BLaER1 treated with 17β-estradiol and CSF1 and Interleukin-3, amounts not matched to agents 10 nM and 100 nM (cell line): ENCODE measurements around the gene TGM3.
A peak's percentile ranks its signal among the peaks of the same experiment; 100 is the strongest.

Source experiments
- H3K27ac ChIP-seq, 11 experiments: shearing (Covaris generic); formaldehyde crosslinking; 2 replicates each; pipeline ENCODE4 v1.8.1; 2022
- H3K27me3 ChIP-seq, 11 experiments: shearing (Covaris generic); formaldehyde crosslinking; 2 replicates each; pipeline ENCODE4 v1.8.1; 2022
- H3K36me3 ChIP-seq, 11 experiments: shearing (Covaris generic); formaldehyde crosslinking; 2 replicates each; pipeline ENCODE4 v1.8.1; 2022
- H3K4me1 ChIP-seq, 10 experiments: shearing (Covaris generic); formaldehyde crosslinking; 2 replicates each; pipeline ENCODE4 v1.8.1; 2022
- H3K4me2 ChIP-seq, 11 experiments: shearing (Covaris generic); formaldehyde crosslinking; 2 replicates each; pipeline ENCODE4 v1.8.1; 2022
- H3K4me3 ChIP-seq, 10 experiments: shearing (Covaris generic); formaldehyde crosslinking; 2 replicates each; pipeline ENCODE4 v1.8.1; 2022
- H3K9ac ChIP-seq, 11 experiments: shearing (Covaris generic); formaldehyde crosslinking; 2 replicates each; pipeline ENCODE4 v1.8.1; 2022
- H3K9me3 ChIP-seq, 11 experiments: shearing (Covaris generic); formaldehyde crosslinking; replicated peaks in 1 of 11; 2 replicates each; pipeline ENCODE4 v1.8.1; 2022
- H4K20me1 ChIP-seq, 11 experiments: shearing (Covaris generic); formaldehyde crosslinking; 2 replicates each; pipeline ENCODE4 v1.8.1; 2022
- Cebpa-rat ChIP-seq, 11 experiments: shearing (Covaris generic); IDR thresholded peaks; 2 replicates each; pipeline ENCODE4 v1.8.1; 2022

TGM3 gene

DNA sequence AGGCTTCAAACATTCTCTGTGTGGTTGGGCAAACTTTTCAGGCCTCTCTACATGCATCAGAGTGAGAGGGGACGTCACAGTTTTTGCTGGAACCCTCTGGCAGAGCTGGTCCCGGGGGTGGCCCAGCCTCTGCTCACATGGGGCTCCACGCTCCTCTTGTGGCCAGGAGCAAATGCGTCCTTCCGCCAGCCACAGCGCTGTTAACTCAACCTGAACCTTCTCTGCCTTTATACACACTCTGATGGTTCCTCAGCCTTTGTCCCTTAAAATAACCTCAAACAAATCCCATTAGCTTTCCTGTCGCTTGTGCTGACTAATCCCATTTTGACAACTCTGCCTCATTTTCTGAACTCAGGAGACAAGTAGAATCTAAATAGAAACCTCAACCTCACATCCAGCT is 45.5 kb downstream of the TGM3 start:
- H4K20me1 ChIP-seq: no peaks in the 10 kb centered on the region
- TF ChIP-seq Cebpa-rat (IDR thresholded peaks at IDR 0.05): no peak
- peak overlapping the region in 8 of 11 experiments; percentile 2 to 51 (median 24); a peak in 14 of 22 replicates for H3K27ac ChIP-seq
- H3K27me3 ChIP-seq: no peaks in the 10 kb centered on the region
- peak overlapping the region; percentile 45 to 76 (median 66) for H3K4me2 ChIP-seq
- peak overlapping the region in 5 of 11 experiments; percentile 4 to 48 (median 31); a peak in 5 of 22 replicates for H3K9ac ChIP-seq
- no peak overlapping the region for H3K4me3 ChIP-seq
- H3K4me1 ChIP-seq: peaks cover 24 to 55% (median 32%) of the 10 kb centered on the region in 10 experiments
- H3K9me3 ChIP-seq: no peaks in the 10 kb centered on the region
- H3K36me3 ChIP-seq: no peaks in the 10 kb centered on the region

DNA sequence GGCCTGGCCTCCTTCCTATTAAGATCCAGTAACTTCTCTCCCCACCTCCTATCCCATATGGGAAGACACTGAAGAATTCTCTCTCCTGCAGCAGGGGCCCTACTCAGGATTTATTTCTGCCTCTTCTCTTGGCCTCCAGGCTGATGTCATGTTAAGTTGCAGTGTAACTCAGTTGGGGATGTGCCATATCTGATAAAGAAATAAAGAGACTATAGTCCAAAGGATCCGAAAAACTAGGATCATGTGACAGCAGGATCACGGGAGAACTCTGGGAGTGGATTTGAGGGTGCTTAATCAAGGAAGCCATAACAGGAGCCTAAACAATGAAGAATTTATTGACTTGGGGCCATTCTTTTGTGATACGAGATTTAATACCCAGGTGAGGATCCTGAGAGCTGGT is 46.4 kb downstream of the TGM3 start:
- no peaks in the 10 kb centered on the region for H3K27me3 ChIP-seq
- peak overlapping the region; percentile 45 to 76 (median 66) for H3K4me2 ChIP-seq
- no peak for TF ChIP-seq Cebpa-rat (IDR thresholded peaks at IDR 0.05)
- no peaks in the 10 kb centered on the region for H4K20me1 ChIP-seq
- peaks cover 26 to 65% (median 37%) of the 10 kb centered on the region in 10 experiments for H3K4me1 ChIP-seq
- H3K4me3 ChIP-seq: no peak overlapping the region
- no peaks in the 10 kb centered on the region for H3K36me3 ChIP-seq
- H3K27ac ChIP-seq: peak overlapping the region in 2 of 11 experiments; percentile 25 to 40; a peak in 2 of 22 replicates
- H3K9ac ChIP-seq: peak overlapping the region in 2 of 11 experiments; percentile 45 to 48; a peak in 1 of 22 replicates
- 0 out of 22 replicates have a peak, but pooled peaks cover 0 to under 1% (median 0%) of the 10 kb centered on the region in 11 experiments for H3K9me3 ChIP-seq

DNA sequence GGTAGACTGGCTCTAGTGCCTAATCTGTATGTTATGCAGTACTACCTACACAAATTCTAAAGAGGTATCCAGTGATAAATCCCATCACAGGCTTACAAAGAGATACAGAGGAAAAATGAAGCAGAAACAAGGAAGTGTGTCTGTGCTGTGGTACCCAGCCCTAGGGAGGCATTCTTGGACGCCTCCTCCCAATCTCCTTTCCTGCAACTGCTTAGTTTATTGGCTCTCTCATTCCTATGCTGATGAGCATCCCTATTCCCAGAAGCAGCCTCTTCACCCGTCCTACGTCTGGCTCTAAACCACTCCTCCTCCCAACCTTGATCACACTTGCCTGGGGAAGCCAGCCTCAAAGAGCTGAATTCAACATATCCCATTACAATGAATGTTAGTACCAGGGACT is 50.4 kb downstream of the TGM3 start:
- no peak for TF ChIP-seq Cebpa-rat (IDR thresholded peaks at IDR 0.05)
- Histone ChIP-seq H4K20me1 (no peaks in the 10 kb centered on the region), H3K9me3 (0 out of 22 replicates have a peak, but pooled peaks cover 0 to 4% (median 0%) of the 10 kb centered on the region in 11 experiments), H3K36me3 (no peaks in the 10 kb centered on the region), H3K4me3 (no peak overlapping the region), H3K9ac (no peak overlapping the region), H3K27me3 (no peaks in the 10 kb centered on the region), H3K4me2 (peak overlapping the region in 4 of 11 experiments; percentile 4 to 61 (median 31); a peak in 6 of 22 replicates), H3K27ac (no peak overlapping the region), H3K4me1 (peaks cover 16 to 54% (median 29%) of the 10 kb centered on the region in 10 experiments)

DNA sequence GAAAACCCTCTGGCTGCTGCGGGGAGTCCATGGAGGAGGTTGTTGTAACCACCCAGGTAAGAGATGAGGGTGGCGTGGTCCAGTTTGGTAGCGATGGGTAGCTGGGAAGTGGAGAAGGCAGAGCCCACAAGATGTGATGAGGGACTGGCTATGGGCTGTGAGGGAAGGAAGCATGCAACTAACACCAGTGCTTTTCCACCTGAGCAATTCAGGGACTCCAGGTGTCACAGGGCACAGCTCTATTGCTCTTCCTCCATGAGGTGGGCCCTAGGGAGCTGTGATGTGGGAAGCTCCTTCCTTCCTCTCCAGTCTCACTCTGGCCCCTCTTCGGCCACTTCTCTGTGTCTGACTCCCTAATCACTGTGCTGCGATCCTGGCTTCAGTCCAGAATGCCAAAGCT is 52.5 kb downstream of the TGM3 start:
- H3K27ac ChIP-seq: no peak overlapping the region
- H3K4me3 ChIP-seq: no peak overlapping the region
- H3K27me3 ChIP-seq: no peaks in the 10 kb centered on the region
- TF ChIP-seq Cebpa-rat (IDR thresholded peaks at IDR 0.05): no peak
- no peak overlapping the region for H3K9ac ChIP-seq
- H3K4me1 ChIP-seq: peaks cover 0 to 40% (median 15%) of the 10 kb centered on the region in 10 experiments; a peak in 18 of 20 replicates
- H3K9me3 ChIP-seq: 0 out of 22 replicates have a peak, but pooled peaks cover 0 to 4% (median 0%) of the 10 kb centered on the region in 11 experiments
- no peaks in the 10 kb centered on the region for H3K36me3 ChIP-seq
- no peaks in the 10 kb centered on the region for H4K20me1 ChIP-seq
- peak overlapping the region in 8 of 11 experiments; percentile 13 to 57 (median 28); a peak in 12 of 22 replicates for H3K4me2 ChIP-seq

DNA sequence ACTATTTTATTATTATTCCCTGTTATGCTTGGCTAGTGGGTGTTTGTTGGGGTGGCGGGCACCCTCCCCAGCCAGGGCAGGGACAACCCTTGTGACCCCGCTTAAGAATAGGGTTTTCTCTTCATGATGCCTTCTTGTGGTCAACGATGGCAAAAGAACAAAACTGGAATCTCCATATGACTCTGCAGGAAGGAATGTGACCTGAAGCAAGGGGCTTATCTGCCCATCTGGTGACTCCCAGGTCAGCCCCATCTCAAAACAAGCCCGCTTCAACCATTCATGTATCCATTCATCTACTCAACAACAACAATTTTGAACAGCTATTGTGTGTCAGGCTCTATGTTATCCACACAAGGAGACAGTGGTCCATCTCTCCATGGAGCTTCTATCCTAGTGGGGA is 54.0 kb downstream of the TGM3 start:
- Histone ChIP-seq H3K9ac (no peak overlapping the region), H3K4me3 (no peak overlapping the region), H3K27ac (no peak overlapping the region), H3K27me3 (no peaks in the 10 kb centered on the region), H4K20me1 (no peaks in the 10 kb centered on the region), H3K9me3 (0 out of 22 replicates have a peak, but pooled peaks cover 0 to 4% (median 0%) of the 10 kb centered on the region in 11 experiments), H3K4me2 (peak overlapping the region in 2 of 11 experiments; percentile 30 to 35; a peak in 1 of 22 replicates), H3K36me3 (no peaks in the 10 kb centered on the region), H3K4me1 (peaks cover 0 to 40% (median 15%) of the 10 kb centered on the region in 10 experiments; a peak in 18 of 20 replicates)
- no peak for TF ChIP-seq Cebpa-rat (IDR thresholded peaks at IDR 0.05)

DNA sequence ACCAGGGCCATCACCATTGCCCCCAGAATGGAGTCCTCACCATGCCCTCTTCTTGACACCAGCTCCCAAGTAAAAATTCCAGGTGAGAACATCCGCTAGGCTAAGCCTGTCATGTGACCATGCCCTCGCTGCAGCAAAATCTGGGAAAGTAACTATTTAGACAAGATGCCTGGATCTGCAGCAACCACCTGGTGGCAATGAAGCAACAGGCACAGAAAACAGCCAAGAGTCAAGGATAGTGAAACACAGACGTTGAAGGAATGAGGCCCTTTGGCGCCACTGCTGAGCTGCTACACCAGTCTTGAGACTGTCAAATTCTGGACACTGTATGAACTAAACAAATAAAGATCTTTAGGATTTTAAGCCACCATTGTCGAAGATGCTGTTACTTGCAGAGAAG is 54.8 kb downstream of the TGM3 start:
- no peak overlapping the region for H3K4me2 ChIP-seq
- H3K4me1 ChIP-seq: peaks cover 0 to 39% (median 15%) of the 10 kb centered on the region in 10 experiments; a peak in 18 of 20 replicates
- no peaks in the 10 kb centered on the region for H3K27me3 ChIP-seq
- no peak overlapping the region for H3K27ac ChIP-seq
- H3K4me3 ChIP-seq: no peak overlapping the region
- H3K36me3 ChIP-seq: no peaks in the 10 kb centered on the region
- H3K9me3 ChIP-seq: 0 out of 22 replicates have a peak, but pooled peaks cover 0 to 4% (median 0%) of the 10 kb centered on the region in 11 experiments
- no peak overlapping the region for H3K9ac ChIP-seq
- no peak for TF ChIP-seq Cebpa-rat (IDR thresholded peaks at IDR 0.05)
- no peaks in the 10 kb centered on the region for H4K20me1 ChIP-seq

DNA sequence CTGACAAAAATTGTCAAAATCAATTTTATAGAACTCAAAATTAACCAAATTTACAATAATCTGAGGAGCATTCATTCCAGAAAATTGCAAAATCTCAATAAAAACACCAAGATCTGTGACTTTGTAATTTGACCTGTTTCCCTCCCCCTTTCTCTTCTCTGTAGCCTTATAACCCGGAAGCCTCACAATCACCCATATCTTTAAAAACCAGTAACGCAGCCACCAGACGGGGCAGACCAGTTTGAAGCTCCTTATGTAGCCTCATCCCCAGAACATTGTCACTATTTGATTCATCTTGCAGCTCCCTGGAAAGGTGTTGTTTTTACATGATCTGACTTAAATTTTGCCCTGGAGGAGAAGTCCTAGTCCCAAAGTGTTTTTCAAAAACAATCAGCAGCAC is 57.4 kb downstream of the TGM3 start:
- Histone ChIP-seq H3K4me2 (no peak overlapping the region), H3K27me3 (peaks cover 0 to 3% (median 0%) of the 10 kb centered on the region in 11 experiments; a peak in 2 of 22 replicates), H3K27ac (no peak overlapping the region), H4K20me1 (no peaks in the 10 kb centered on the region), H3K4me1 (peaks cover 0 to 15% (median 6%) of the 10 kb centered on the region in 10 experiments; a peak in 17 of 20 replicates), H3K9ac (no peak overlapping the region), H3K9me3 (no peaks in the 10 kb centered on the region), H3K4me3 (no peak overlapping the region), H3K36me3 (no peaks in the 10 kb centered on the region)
- no peak for TF ChIP-seq Cebpa-rat (IDR thresholded peaks at IDR 0.05)

DNA sequence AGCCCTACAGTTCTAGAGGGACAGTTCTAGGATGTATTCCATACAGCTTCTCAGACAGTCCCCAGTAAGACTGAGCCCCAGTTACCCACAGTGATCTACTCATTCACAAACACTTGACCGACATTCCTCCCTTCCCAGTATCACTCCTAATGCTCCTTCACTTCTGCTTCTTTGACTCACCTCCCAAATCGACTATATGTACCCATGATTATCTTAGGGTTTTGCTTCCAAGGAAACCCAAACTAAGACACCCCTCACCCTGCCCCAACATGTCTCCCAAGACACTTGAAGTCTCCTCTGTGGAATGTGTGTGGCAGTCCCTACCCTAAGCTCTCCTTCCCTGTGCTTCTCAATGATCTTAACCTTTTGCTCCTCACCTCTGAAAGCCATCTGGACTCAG is 61.3 kb downstream of the TGM3 start:
- TF ChIP-seq Cebpa-rat (IDR thresholded peaks at IDR 0.05): no peak
- Histone ChIP-seq H3K27me3 (peaks cover 0 to 3% (median 0%) of the 10 kb centered on the region in 11 experiments; a peak in 2 of 22 replicates), H3K4me1 (peaks cover 0 to 3% (median 0%) of the 10 kb centered on the region in 10 experiments; a peak in 1 of 20 replicates), H3K9ac (no peak overlapping the region), H3K9me3 (peaks cover 6 to 31% (median 18%) of the 10 kb centered on the region in 11 experiments), H3K36me3 (no peaks in the 10 kb centered on the region), H3K27ac (no peak overlapping the region), H4K20me1 (no peaks in the 10 kb centered on the region), H3K4me2 (no peak overlapping the region), H3K4me3 (no peak overlapping the region)

DNA sequence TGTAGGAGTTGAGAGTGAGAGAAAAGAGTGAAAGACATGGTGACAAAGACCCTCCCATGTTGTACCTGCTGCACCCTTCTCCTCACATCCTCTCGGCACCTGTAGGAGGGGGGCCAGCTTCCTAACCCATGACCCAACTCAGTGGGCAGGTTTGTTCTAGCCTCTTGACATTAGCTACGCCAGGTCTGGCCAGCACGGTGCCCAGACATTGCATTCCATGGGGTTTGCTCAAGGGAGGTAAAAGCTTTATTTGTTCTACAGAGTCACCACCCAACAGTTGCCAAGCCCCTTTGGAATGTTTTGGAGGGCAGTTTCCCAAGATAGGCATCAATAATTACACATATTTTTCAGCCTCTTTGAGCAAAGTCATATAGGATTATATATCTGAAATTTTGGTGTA is 62.2 kb downstream of the TGM3 start:
- no peak overlapping the region for H3K9ac ChIP-seq
- no peak for TF ChIP-seq Cebpa-rat (IDR thresholded peaks at IDR 0.05)
- no peak overlapping the region for H3K4me2 ChIP-seq
- no peak overlapping the region for H3K27ac ChIP-seq
- H3K4me3 ChIP-seq: no peak overlapping the region
- peaks cover 9 to 34% (median 23%) of the 10 kb centered on the region in 11 experiments for H3K9me3 ChIP-seq
- no peaks in the 10 kb centered on the region for H3K36me3 ChIP-seq
- H3K4me1 ChIP-seq: no peaks in the 10 kb centered on the region
- H3K27me3 ChIP-seq: peaks cover 0 to 3% (median 0%) of the 10 kb centered on the region in 11 experiments; a peak in 2 of 22 replicates
- no peaks in the 10 kb centered on the region for H4K20me1 ChIP-seq
